DND-41 (cell line): ENCODE measurements around the gene PFKFB2.

ENCODE experiments used
- ATAC-seq: fragments of 200-7000 bp; cut with Tn5 transposase; 3 replicates; pipeline ENCODE4 v1.9.1; 2021; ENCODE audit warnings: low read depth; ENCODE audit not compliant: insufficient read depth
- DNase-seq: peaks from one replicate; pipeline ENCODE4 v3.0.0-alpha.2; 2020
- H2AFZ ChIP-seq: 2 replicates; pipeline ENCODE4 v1.6.0; 2012; ENCODE audit warnings: low read depth, low read length
- H3K27ac ChIP-seq: 2 replicates; pipeline ENCODE4 v1.5.1; 2012; ENCODE audit warnings: low read length, inconsistent platforms
- H3K27me3 ChIP-seq: fragments of 200-600 bp; sonication (generic); 2 replicates; pipeline ENCODE4 v1.6.0; 2012; ENCODE audit warnings: low read length, mild to moderate bottlenecking, inconsistent platforms; ENCODE audit not compliant: insufficient read depth, poor library complexity
- H3K36me3 ChIP-seq: 2 replicates; pipeline ENCODE4 v1.5.1; 2012; ENCODE audit warnings: low read length, inconsistent platforms; ENCODE audit not compliant: insufficient read depth
- H3K4me1 ChIP-seq: 2 replicates; pipeline ENCODE4 v1.5.1; 2012; ENCODE audit warnings: mild to moderate bottlenecking, low read length; ENCODE audit not compliant: insufficient read depth
- H3K4me2 ChIP-seq: 2 replicates; pipeline ENCODE4 v1.6.0; 2012; ENCODE audit warnings: mild to moderate bottlenecking, moderate library complexity, low read length, inconsistent platforms; ENCODE audit not compliant: insufficient read depth
- H3K4me3 ChIP-seq, 2 experiments: fragments of 200-600 bp in 1 of 2; shearing (Covaris generic) in 1 of 2; 2 replicates each; pipeline ENCODE4 v1.5.1; 2012 to 2016; ENCODE audit warnings: inconsistent platforms in 2 of 2, low read length in 2 of 2, mild to moderate bottlenecking in 2 of 2, low read depth in 1 of 2, moderate library complexity in 1 of 2
- H3K79me2 ChIP-seq: 2 replicates; pipeline ENCODE4 v1.6.0; 2012; ENCODE audit warnings: low read length, inconsistent platforms; ENCODE audit not compliant: insufficient read depth
- H3K9ac ChIP-seq: 2 replicates; pipeline ENCODE4 v1.6.0; 2012; ENCODE audit warnings: low read depth, mild to moderate bottlenecking, inconsistent platforms, low read length, moderate library complexity
- H3K9me3 ChIP-seq: 2 replicates; pipeline ENCODE4 v1.5.1; 2012; ENCODE audit warnings: low read length, moderate library complexity, mild to moderate bottlenecking, inconsistent platforms; ENCODE audit not compliant: insufficient read depth, severe bottlenecking
- H4K20me1 ChIP-seq: 2 replicates; pipeline ENCODE4 v1.6.0; 2012; ENCODE audit warnings: low read length; ENCODE audit not compliant: insufficient read depth
- EZH2 ChIP-seq: IDR thresholded peaks from 3 replicates; pipeline ENCODE4 v1.6.1; 2012; ENCODE audit warnings: borderline replicate concordance, low read depth, mild to moderate bottlenecking, moderate library complexity, low read length, inconsistent platforms; ENCODE audit not compliant: severe bottlenecking
- TF ChIP-seq, protein P1 (sequence below): IDR thresholded peaks from 2 replicates; pipeline ENCODE4 v1.5.1; 2012; ENCODE audit warnings: borderline replicate concordance, low read length, moderate library complexity, mild to moderate bottlenecking; ENCODE audit not compliant: poor library complexity, severe bottlenecking; ENCODE audit errors: extremely low read depth

PFKFB2 gene

GRCh38 chr1:207079706-207080241 lies 26.7 kb downstream of the PFKFB2 start:
- no peaks in the 10 kb centered on the region for H4K20me1 ChIP-seq
- no peak for DNase-seq
- no peaks in the 10 kb centered on the region for H3K36me3 ChIP-seq
- H2AFZ ChIP-seq: no peak overlapping the region
- no peak overlapping the region for H3K27ac ChIP-seq
- peaks cover 26% of the 10 kb centered on the region for H3K4me1 ChIP-seq
- H3K4me3 ChIP-seq: no peak overlapping the region
- TF ChIP-seq EZH2: no peak
- TF ChIP-seq, protein P1, sequence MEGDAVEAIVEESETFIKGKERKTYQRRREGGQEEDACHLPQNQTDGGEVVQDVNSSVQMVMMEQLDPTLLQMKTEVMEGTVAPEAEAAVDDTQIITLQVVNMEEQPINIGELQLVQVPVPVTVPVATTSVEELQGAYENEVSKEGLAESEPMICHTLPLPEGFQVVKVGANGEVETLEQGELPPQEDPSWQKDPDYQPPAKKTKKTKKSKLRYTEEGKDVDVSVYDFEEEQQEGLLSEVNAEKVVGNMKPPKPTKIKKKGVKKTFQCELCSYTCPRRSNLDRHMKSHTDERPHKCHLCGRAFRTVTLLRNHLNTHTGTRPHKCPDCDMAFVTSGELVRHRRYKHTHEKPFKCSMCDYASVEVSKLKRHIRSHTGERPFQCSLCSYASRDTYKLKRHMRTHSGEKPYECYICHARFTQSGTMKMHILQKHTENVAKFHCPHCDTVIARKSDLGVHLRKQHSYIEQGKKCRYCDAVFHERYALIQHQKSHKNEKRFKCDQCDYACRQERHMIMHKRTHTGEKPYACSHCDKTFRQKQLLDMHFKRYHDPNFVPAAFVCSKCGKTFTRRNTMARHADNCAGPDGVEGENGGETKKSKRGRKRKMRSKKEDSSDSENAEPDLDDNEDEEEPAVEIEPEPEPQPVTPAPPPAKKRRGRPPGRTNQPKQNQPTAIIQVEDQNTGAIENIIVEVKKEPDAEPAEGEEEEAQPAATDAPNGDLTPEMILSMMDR: no peak
- H3K9ac ChIP-seq: no peak overlapping the region
- H3K79me2 ChIP-seq: no peaks in the 10 kb centered on the region
- H3K27me3 ChIP-seq: peaks cover under 1% of the 10 kb centered on the region
- no peak for ATAC-seq
- H3K4me2 ChIP-seq: no peak overlapping the region
- H3K9me3 ChIP-seq: no peaks in the 10 kb centered on the region

DNA sequence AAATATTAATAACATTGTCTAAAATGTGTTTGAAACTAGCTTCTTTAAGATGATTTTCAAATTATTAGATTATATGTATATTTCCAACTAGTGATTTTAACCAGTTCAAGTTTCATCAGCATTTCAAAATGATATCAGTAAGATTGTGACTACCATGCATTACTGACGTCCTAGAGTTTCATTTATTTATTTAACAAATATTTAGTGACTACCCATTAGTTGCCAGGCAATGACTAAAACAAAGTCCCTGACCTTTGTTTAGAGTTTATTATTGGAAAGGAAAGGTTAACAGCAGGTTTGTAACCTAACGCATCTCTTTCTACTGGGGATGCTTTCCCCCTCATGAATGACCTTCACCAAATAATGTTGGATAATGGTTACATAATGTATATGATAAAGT lies 28.0 kb downstream of the PFKFB2 start:
- Histone ChIP-seq H3K79me2 (no peaks in the 10 kb centered on the region), H2AFZ (no peak overlapping the region), H4K20me1 (no peaks in the 10 kb centered on the region), H3K27me3 (no peaks in the 10 kb centered on the region), H3K4me2 (no peak overlapping the region), H3K27ac (no peak overlapping the region), H3K9me3 (no peaks in the 10 kb centered on the region), H3K9ac (no peak overlapping the region), H3K36me3 (no peaks in the 10 kb centered on the region), H3K4me1 (peaks cover 39% of the 10 kb centered on the region), H3K4me3 (no peak overlapping the region)
- ATAC-seq (no peak), DNase-seq (no peak)
- no peak for TF ChIP-seq EZH2
- TF ChIP-seq, protein P1: no peak

GRCh38 chr1:207081806-207082205 lies 28.7 kb downstream of the PFKFB2 start:
- TF ChIP-seq EZH2: no peak
- TF ChIP-seq, protein P1: no peak
- no peaks in the 10 kb centered on the region for H4K20me1 ChIP-seq
- H3K9me3 ChIP-seq: no peaks in the 10 kb centered on the region
- peaks cover 42% of the 10 kb centered on the region for H3K4me1 ChIP-seq
- H3K9ac ChIP-seq: no peak overlapping the region
- DNase-seq (no peak), ATAC-seq (no peak)
- no peak overlapping the region for H3K4me2 ChIP-seq
- H3K79me2 ChIP-seq: no peaks in the 10 kb centered on the region
- H3K27me3 ChIP-seq: no peaks in the 10 kb centered on the region
- H3K36me3 ChIP-seq: no peaks in the 10 kb centered on the region
- H3K4me3 ChIP-seq: no peak overlapping the region
- no peak overlapping the region for H3K27ac ChIP-seq
- H2AFZ ChIP-seq: no peak overlapping the region
